A549 (cell line): ENCODE results near the gene COL5A1. TPM values are rescaled to one million over a fixed set of nuclear protein-coding genes. Genes with fewer than 3 reads are reported as not detected.

Source experiments
- ATAC-seq, 2 experiments: fragments of 200-7000 bp in 1 of 2; fragments of >200 bp in 1 of 2; cut with Nextera tagmentation in 1 of 2; cut with Tn5 transposase in 1 of 2; 3 replicates each; pipeline versions ENCODE4 v1.8.0 to v1.9.1; 2018 to 2020; ENCODE audit warnings: mild to moderate bottlenecking in 1 of 2, moderate library complexity in 1 of 2
- CTCF ChIA-PET: fragments of 300-600 bp; sonication (Branson Sonifier 250); formaldehyde crosslinking; extraction: SDS; loops from one replicate; lab custom pipeline; 2021; ENCODE audit warnings: antibody characterized with exemption, inconsistent platforms; lab: Yijun Ruan, JAX
- POLR2A ChIA-PET: fragments of 350-600 bp; formaldehyde crosslinking; extraction: SDS; loops from one replicate; lab custom pipeline; 2021; ENCODE audit warnings: antibody characterized with exemption, inconsistent platforms; lab: Yijun Ruan, JAX
- DNase-seq, 2 experiments: peaks; one replicate each; pipeline versions ENCODE4 v3.0.0 to v3.0.0-alpha.2; 2011 to 2016; ENCODE audit warnings: low read depth in 1 of 2, low spot score in 1 of 2
- FAIRE-seq: peaks from 2 replicates; lab custom pipeline; 2011; peaks lifted over from hg19 to GRCh38; lab: Jason Lieb, UNC
- H3K27ac ChIP-seq, 2 experiments: fragments of >200 bp; sonication (Bioruptor Twin); formaldehyde crosslinking; 3 replicates each; pipeline ENCODE4 v1.5.1; 2016 to 2017
- H3K4me1 ChIP-seq: fragments of >200 bp; sonication (Bioruptor Twin); formaldehyde crosslinking; 3 replicates; pipeline ENCODE4 v1.6.1; 2016
- H3K4me2 ChIP-seq: fragments of >200 bp; sonication (Bioruptor Twin); formaldehyde crosslinking; 3 replicates; pipeline ENCODE4 v1.6.1; 2016
- H3K4me3 ChIP-seq: fragments of >200 bp; sonication (Bioruptor Twin); formaldehyde crosslinking; 3 replicates; pipeline ENCODE4 v1.5.1; 2016
- H3K9me3 ChIP-seq: fragments of >200 bp; sonication (Bioruptor Twin); formaldehyde crosslinking; 3 replicates; pipeline ENCODE4 v1.6.1; 2016
- CBX8 ChIP-seq: fragments of 200-600 bp; sonication (generic); IDR thresholded peaks from 2 replicates; pipeline ENCODE4 v1.6.1; 2016
- CHD2 ChIP-seq: fragments of 150-350 bp; IDR thresholded peaks from 2 replicates; pipeline ENCODE4 v1.6.1; 2014; ENCODE audit warnings: low read length; ENCODE audit not compliant: partially characterized antibody
- CHD4 ChIP-seq: fragments of 200-600 bp; sonication (generic); IDR thresholded peaks from 2 replicates; pipeline ENCODE4 v1.6.1; 2016; ENCODE audit warnings: antibody characterized with exemption, mild to moderate bottlenecking, borderline replicate concordance
- FOSB ChIP-seq: fragments of 250-450 bp; sonication (Bioruptor Pico); IDR thresholded peaks from 2 replicates; pipeline ENCODE4 v1.5.0; 2020; ENCODE audit warnings: mild to moderate bottlenecking, moderate library complexity
- HDAC2 ChIP-seq: fragments of 200-600 bp; sonication (generic); IDR thresholded peaks from 2 replicates; pipeline ENCODE4 v1.6.1; 2016
- HMGXB4 ChIP-seq: fragments of 250-450 bp; sonication (Bioruptor Pico); IDR thresholded peaks from 2 replicates; pipeline ENCODE4 v1.5.0; 2021; ENCODE audit warnings: mild to moderate bottlenecking, moderate library complexity, borderline replicate concordance
- JUN ChIP-seq, 2 experiments: fragments of >200 bp; sonication (Bioruptor Twin); formaldehyde crosslinking; IDR thresholded peaks; 2 replicates in 1 of 2; 3 replicates in 1 of 2; pipeline ENCODE4 v1.6.1; 2016 to 2017
- JUNB ChIP-seq: fragments of >200 bp; sonication (Bioruptor Twin); formaldehyde crosslinking; IDR thresholded peaks from 2 replicates; pipeline ENCODE4 v1.6.1; 2016
- KDM1A ChIP-seq: fragments of 200-600 bp; sonication (generic); IDR thresholded peaks from 2 replicates; pipeline ENCODE4 v1.6.1; 2016; ENCODE audit warnings: low read depth, mild to moderate bottlenecking
- MAX ChIP-seq: IDR thresholded peaks from 2 replicates; pipeline ENCODE4 v1.6.1; 2012
- MYC ChIP-seq: IDR thresholded peaks from 2 replicates; pipeline ENCODE4 v1.6.1; 2012; ENCODE audit warnings: mild to moderate bottlenecking, inconsistent platforms, low read length, improper control_type of control experiment, borderline replicate concordance
- NPAS2 ChIP-seq: fragments of 250-450 bp; sonication (Bioruptor Pico); IDR thresholded peaks from 2 replicates; pipeline ENCODE4 v1.8.0; 2022; ENCODE audit warnings: mild to moderate bottlenecking, moderate library complexity, borderline replicate concordance
- POLR2AphosphoS2 ChIP-seq: conservative IDR thresholded peaks from 2 replicates; pipeline ENCODE4 v1.6.1; 2012; ENCODE audit warnings: low read length, improper control_type of control experiment, inconsistent platforms
- RAD21 ChIP-seq, 2 experiments: fragments of >200 bp in 1 of 2; sonication (Bioruptor Twin) in 1 of 2; formaldehyde crosslinking in 1 of 2; IDR thresholded peaks in 1 of 2; conservative IDR thresholded peaks in 1 of 2; 2 replicates in 1 of 2; 3 replicates in 1 of 2; pipeline ENCODE4 v1.6.1; 2012 to 2018; ENCODE audit warnings: inconsistent platforms in 1 of 2
- RCOR1 ChIP-seq: fragments of 150-350 bp; IDR thresholded peaks from 2 replicates; pipeline ENCODE4 v1.6.1; 2014; ENCODE audit warnings: antibody characterized with exemption, low read length, low read depth
- SMC3 ChIP-seq: fragments of >200 bp; sonication (Bioruptor Twin); formaldehyde crosslinking; IDR thresholded peaks from 3 replicates; pipeline ENCODE4 v1.6.1; 2018; ENCODE audit warnings: inconsistent platforms
- SREBF2 ChIP-seq: fragments of 450-650 bp; IDR thresholded peaks from 2 replicates; pipeline ENCODE4 v1.6.1; 2014; ENCODE audit warnings: mild to moderate bottlenecking, moderate library complexity
- TP53 ChIP-seq: fragments of 250-450 bp; sonication (Bioruptor Pico); IDR thresholded peaks from 2 replicates; pipeline ENCODE4 v1.5.0; 2021; ENCODE audit warnings: mild to moderate bottlenecking, moderate library complexity
- ZNF302 ChIP-seq: fragments of 250-450 bp; sonication (Bioruptor Pico); IDR thresholded peaks from 2 replicates; pipeline ENCODE4 v1.9.0; 2021; ENCODE audit warnings: inconsistent platforms, mild to moderate bottlenecking, moderate library complexity
- WGBS: methylation state at CpG from one replicate; pipeline ENCODE4 v1.1.6; 2017; ENCODE audit errors: missing lambda C conversion rate; 5-methylcytosine and 5-hydroxymethylcytosine counted together
- polyA plus RNA-seq, 4 experiments: library from polyadenylated mRNA; depleted of rRNA in 3 of 4; stranded (reverse); fragments of >200 nt; fragmentation: RNase III in 1 of 4; extraction: RNeasy Plus Mini Kit Qiagen cat#74134 plus additional on column Dnase treatment in 1 of 4; gene quantifications; 2 replicates in 3 of 4; 3 replicates in 1 of 4; pipeline ENCODE4 v1.2.3, GENCODE V29; 2011 to 2017
- TF ChIP-seq, protein P1 (sequence below): IDR thresholded peaks from 2 replicates; pipeline ENCODE4 v1.6.1; 2012; ENCODE audit warnings: low read depth, borderline replicate concordance
- TF ChIP-seq, protein P2 (sequence below): fragments of >200 bp; sonication (Bioruptor Twin); formaldehyde crosslinking; IDR thresholded peaks from 3 replicates; pipeline ENCODE4 v1.5.1; 2016

The COL5A1 gene
- polyA plus RNA-seq, 2 of the 4 experiments (the other 2 are of a cell fraction), result 16.1 to 67.5 TPM

DNA sequence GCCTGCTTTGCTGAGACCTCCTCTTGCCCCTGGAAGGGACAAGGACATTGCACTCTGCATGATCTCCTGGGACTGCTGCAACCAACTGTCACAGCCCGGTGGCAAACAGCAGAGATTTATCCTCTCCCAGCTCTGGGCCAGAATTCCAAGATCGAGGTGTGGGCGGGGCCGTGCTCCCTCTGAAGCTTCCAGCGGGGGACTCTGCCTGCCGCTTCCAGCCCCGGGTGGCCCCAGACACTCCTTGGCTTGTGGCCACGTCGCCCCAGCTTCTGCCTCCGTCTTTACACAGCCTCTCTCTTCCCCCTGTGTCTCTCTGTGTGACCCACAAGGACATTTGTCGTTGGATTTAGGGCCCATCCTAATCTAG is 67.1 kb downstream of the COL5A1 start (continued):
- no peak for TF ChIP-seq KDM1A
- TF ChIP-seq, all 56 proteins: peak for 0

- no peak overlapping the region for H3K4me2 ChIP-seq
- H3K27ac ChIP-seq, result no peak overlapping the region
- no peaks in the 10 kb centered on the region for H3K4me1 ChIP-seq
- no peak for DNase-seq
- FAIRE-seq, result no peak
- POLR2A ChIA-PET, result no interaction called here
- no peak overlapping the region for H3K4me3 ChIP-seq
- H3K9me3 ChIP-seq, result no peaks in the 10 kb centered on the region
- no peak for TF ChIP-seq RAD21 (conservative IDR thresholded peaks at IDR 0.05 in 1 of 2, IDR thresholded peaks at IDR 0.05 in 1 of 2)
- no peak for TF ChIP-seq NPAS2 (CRISPR knock-in tag)
- no peak for TF ChIP-seq HMGXB4 (CRISPR knock-in tag)
- TF ChIP-seq, all 56 proteins: peak for 0
- 87% methylated on average over 25 of the region's 29 CpGs for WGBS
- ATAC-seq, result no peak
- CTCF ChIA-PET, result interaction anchor here (1.0 to 1.6 kb wide), 2 partner anchors 12 to 704 kb away, joined by 3 read pairs; no protein-coding TSS in a partner anchor
These were observed 68.1 kb downstream of the COL5A1 start for GRCh38 chr9:134709512-134710270.

DNA sequence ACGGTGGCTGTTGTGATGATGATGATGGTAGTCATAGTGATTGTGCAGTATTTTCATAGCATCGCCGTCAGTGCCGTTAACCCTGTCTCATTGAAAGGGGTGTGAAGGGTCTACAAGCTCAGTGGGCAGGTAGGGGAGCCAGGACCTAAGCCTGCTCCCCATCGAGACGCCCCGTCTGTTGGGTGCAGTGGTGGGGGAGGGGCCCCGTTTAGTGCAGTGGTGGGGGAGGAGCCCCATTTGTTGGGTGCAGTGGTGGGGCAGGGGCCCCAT is 68.6 kb downstream of the COL5A1 start:
- DNase-seq (no peak), FAIRE-seq (no peak), ATAC-seq (no peak)
- ChIA-PET CTCF (interaction anchor here (1.0 to 1.6 kb wide), 2 partner anchors 12 to 703 kb away, joined by 3 read pairs; no protein-coding TSS in a partner anchor), POLR2A (no interaction called here)
- Histone ChIP-seq H3K27ac (no peak overlapping the region), H3K9me3 (no peaks in the 10 kb centered on the region), H3K4me1 (no peaks in the 10 kb centered on the region), H3K4me2 (no peak overlapping the region), H3K4me3 (no peak overlapping the region)
- 84% methylated on average over 8 of the region's 8 CpGs for WGBS
- TF ChIP-seq SREBF2 (no peak), MAX (no peak), TP53 (no peak), RCOR1 (no peak), SMC3 (no peak), MYC (no peak), FOSB (CRISPR knock-in tag) (no peak), CHD2 (no peak), JUN (IDR thresholded peaks at IDR 0.05) (no peak), JUNB (no peak), ZNF302 (no peak), HDAC2 (no peak), CHD4 (no peak), POLR2AphosphoS2 (no peak), CBX8 (no peak)
- TF ChIP-seq, protein P1, sequence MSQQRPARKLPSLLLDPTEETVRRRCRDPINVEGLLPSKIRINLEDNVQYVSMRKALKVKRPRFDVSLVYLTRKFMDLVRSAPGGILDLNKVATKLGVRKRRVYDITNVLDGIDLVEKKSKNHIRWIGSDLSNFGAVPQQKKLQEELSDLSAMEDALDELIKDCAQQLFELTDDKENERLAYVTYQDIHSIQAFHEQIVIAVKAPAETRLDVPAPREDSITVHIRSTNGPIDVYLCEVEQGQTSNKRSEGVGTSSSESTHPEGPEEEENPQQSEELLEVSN, result no peak
- TF ChIP-seq, protein P2, sequence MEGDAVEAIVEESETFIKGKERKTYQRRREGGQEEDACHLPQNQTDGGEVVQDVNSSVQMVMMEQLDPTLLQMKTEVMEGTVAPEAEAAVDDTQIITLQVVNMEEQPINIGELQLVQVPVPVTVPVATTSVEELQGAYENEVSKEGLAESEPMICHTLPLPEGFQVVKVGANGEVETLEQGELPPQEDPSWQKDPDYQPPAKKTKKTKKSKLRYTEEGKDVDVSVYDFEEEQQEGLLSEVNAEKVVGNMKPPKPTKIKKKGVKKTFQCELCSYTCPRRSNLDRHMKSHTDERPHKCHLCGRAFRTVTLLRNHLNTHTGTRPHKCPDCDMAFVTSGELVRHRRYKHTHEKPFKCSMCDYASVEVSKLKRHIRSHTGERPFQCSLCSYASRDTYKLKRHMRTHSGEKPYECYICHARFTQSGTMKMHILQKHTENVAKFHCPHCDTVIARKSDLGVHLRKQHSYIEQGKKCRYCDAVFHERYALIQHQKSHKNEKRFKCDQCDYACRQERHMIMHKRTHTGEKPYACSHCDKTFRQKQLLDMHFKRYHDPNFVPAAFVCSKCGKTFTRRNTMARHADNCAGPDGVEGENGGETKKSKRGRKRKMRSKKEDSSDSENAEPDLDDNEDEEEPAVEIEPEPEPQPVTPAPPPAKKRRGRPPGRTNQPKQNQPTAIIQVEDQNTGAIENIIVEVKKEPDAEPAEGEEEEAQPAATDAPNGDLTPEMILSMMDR, result no peak
